Fibroblast of skin of left quadriceps (primary cell): ENCODE data around the gene PEPD.
A peak's percentile ranks its signal among the peaks of the same experiment; 100 is the strongest.

Source experiments
- DNase-seq, 2 experiments: peaks; one replicate each; pipeline ENCODE4 v3.0.0-alpha.2; 2013; ENCODE audit warnings: low read depth in 2 of 2

PEPD gene

DNA sequence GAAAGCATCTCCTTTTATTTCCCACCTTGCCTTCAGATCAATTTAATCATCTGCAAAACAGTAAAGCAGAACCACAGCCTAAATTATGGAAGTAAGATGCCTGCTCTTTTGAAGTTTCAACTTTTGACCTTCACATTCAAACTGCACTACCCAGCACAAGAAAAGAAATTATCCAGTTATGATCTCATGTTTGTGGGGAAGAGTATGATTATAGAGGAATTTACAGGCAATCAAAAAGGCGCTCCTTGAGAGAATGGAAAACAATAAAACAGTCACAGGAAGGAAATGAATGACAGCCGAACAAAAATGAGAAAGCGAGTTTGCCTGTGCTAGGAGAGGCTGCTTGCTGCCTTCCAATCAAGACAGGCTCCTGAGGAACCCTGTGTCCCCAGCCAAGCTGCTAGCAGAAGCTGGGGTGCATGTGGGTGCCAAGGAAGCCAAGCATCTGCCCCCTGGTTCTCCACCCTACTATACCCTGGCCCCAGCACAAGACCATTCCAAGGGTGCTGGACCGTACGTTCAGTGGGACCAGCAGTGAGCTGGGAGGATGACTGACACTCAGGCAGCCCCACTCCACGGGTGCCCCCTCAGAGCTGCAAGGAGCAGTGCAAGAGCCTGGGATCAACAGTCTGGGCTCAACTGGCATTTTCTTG is 47.8 kb downstream of the PEPD start:
- peak; percentile 43 to 47 for DNase-seq

GRCh38 chr19:33472691-33473652 is 48.6 kb downstream of the PEPD start:
- peak; percentile 90 for DNase-seq

DNA sequence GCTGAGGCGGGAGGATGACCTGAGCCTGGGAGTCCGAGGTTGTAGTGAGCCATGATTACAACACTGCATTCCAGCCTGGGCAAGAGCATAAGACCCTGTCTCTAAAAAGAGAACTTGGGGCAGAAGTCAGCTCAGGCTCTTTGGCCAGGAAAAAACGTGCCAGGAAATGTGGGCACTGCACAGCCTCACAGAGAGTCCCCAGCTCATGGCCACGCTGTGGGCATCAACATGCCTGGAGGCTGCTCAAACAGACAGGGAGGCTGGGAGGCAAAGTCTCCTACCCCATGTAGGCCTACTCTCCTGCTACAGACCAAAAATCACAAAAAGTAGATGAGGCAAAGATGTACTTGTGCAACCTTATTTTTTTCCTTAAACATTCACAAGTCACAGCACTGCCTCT is 49.4 kb downstream of the PEPD start:
- no peak for DNase-seq

DNA sequence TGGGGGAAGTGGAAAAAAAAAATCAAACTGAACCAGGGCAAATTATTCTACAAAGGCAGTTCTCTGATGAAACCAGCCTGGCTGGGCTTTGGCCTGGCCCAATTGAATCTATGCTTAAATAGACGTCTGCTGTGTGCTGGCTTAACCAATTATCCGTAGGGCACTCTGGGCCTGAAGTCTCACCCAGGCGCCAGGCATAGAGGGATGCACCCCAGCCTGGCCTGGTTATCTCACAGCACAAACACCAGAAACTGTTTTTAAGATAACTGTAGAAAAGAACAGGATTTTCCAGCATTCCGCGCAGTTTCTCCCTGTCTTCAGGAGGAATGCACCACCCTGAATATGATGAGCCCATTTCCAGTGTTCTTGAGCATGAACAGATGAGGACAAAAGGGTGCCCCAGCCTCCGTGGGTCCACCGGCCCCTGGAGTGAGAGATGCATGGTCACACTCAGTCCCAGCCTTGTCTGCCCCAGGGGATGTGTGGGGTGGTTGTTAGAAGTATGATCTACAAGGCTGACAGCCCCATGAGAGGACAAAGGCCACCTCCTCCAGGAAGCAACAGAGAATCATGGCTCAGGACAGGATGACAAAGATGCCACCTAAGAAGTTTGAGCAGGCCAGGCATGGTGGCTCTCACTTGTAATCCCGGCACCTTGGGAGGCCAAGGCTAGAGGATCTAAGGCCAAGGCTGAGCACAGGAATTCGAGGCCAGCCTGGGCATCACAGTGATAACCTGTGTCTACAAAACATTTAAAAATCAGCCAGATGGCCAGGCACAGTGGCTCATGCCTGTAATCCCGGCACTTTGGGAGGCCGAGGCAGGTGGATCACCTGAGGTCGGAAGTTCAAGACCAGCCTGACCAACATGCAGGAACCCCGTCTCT is 50.2 kb downstream of the PEPD start:
- no peak for DNase-seq

DNA sequence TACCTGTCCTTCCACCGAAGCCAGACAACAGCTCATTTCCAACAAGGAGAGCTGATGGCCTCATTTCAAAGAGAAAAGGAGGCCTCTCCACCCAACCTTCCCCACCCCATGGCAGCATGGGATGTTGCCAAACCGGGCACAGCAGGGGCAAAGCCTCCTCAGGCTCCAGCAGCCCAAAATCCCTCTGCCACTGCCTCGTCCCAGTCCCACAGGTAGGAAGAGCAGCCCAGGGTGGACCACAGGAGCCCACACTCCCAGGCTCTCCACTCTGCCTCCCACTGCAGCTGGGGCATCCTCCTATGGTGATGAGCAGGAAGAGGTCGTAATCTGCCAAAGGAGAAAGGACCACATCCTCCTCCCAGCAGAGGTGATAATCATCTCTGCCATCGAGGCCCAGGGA is 50.9 kb downstream of the PEPD start:
- no peak for DNase-seq

DNA sequence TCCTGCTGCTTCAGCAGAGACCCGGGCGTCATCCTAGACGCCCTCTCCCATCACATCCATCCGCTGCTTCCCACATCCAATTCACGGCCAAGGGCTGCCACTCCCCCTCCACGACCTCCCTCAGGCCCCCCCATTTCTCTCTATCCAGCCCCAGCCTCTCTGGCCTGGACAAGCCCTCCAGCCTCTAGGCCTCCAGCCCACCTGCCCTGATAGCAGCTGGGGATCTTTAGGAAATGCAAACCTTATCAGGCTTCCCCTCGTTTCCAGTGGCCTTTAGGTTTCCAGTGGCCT is 51.6 kb downstream of the PEPD start:
- DNase-seq = no peak

- no peak for DNase-seq
Observed at GRCh38 chr19:33469171-33470039, 52.2 kb downstream of the PEPD start.

DNA sequence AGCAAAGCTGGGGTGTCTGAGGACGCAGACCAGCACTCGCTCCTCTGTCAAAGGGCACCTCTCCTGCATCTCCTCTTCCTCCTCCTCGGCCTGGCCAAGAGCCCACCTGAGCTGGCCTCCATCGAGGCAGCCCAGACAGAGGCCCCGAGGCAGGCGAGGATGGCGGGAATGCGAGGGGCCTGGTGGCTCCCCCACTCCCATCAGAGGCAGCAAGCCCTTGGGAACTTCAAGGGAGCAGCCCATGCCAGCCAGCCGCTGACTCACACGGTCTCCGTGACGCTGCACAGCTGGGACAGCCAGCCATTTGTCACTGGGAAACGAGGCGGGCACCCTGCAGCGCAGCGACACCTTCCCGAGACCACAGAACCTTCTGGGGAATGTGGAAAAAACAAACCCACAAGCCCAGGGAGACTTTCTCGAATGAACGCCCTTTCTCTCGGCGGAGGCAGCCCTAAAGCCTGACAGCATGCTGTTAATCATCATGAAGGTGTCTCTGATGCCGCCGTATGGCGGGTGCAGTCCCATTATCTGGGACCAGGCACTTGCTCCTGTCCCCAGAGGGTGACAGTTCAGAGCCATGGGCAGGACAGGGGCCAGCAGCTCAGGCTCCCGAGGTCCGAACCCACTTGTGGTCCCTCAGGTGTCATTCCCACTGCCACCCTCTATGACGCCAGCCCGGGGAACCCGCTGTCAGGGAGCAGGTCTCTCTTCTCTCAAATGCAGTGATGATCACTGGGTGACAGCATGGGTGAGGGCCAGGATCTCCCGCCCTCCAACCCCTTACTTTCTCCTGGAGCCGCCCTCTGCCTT is 53.0 kb downstream of the PEPD start:
- peak in 1 of 2 experiments; percentile 5 for DNase-seq

GRCh38 chr19:33467851-33468250 is 53.7 kb downstream of the PEPD start:
- DNase-seq = no peak

DNA sequence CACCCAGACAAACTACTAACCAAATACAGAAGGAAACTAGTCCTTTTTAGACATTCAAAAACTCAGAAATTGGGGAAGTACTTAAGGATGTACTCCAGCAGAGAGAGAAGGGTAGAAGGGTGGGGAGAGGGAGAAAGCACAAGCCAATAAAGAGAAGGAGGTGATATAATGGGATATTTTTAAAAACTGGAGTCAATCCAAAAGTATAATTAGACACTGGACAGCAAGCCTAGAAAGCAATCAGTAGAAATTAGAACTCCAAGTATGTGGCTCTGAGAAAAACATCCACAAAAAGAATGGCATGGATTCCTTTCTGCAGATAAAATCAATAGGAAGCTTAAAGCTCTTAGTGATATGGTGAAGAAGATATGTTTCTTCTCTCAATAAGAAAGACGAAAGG is 55.8 kb downstream of the PEPD start:
- DNase-seq = no peak

DNA sequence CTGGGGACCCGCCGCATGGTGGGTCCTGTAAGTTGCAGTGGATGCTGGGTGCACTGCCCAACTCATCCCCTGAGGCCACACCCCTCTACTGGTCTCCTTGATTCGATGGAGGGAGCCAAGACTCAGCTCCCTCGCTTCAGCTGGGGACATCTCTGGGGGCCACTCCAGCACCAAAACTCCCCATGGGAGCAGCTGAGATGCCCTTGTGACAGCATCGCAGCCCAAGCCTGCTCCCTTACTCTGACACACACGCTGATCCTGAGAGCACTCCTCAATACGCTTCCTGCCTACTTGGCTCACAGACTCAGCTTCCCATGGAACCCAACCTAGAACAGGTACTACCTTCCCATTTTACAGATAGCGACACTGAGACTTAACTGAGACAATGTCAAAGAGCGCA is 56.2 kb downstream of the PEPD start:
- no peak for DNase-seq

- DNase-seq = no peak
Observed at GRCh38 chr19:33464733-33465115, 56.9 kb downstream of the PEPD start.

GRCh38 chr19:33464010-33464732 is 57.4 kb downstream of the PEPD start:
- no peak for DNase-seq

GRCh38 chr19:33463199-33463598 is 58.4 kb downstream of the PEPD start:
- no peak for DNase-seq

GRCh38 chr19:33462112-33462791 is 59.3 kb downstream of the PEPD start:
- no peak for DNase-seq

DNA sequence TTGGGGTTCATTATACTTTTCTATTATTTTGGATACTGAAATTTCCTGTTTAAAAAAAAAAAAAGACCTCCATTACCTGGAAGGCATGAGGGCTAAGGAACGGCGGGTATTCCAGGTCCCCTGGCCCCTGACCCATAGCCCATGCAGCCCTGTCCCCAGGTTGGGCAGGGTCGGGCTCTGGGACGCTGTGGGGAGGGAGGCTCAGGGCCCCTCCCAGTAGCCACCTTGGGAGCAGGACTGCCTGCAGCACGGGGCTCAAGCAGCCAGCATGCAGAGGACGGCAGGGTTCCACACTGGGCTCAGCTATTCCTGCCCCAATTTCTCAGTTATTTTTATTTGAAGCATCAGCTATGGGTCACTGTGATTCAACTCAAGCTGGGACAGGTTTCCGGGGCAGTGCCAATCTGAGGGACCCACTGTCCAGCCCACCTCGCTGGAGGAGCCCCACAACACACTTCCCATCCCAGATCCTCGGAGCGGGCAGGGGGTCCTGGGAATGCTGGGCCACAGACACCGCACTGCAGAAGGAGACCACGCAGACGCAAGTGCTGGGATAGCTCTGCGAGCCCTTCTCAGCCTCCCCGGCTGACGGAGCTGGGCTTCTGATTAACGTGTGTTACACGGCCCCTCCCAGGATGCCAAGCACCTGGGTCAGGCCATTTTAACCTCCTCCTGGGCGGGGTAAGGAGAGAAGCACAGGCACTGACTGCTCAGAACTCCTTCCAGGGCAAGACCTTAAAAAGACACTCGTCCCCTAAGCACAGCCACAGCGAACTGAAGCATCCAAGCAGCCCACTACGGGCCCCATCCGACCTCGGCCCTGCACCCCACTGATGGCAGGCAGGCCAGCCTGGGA is 60.1 kb downstream of the PEPD start:
- no peak for DNase-seq

DNA sequence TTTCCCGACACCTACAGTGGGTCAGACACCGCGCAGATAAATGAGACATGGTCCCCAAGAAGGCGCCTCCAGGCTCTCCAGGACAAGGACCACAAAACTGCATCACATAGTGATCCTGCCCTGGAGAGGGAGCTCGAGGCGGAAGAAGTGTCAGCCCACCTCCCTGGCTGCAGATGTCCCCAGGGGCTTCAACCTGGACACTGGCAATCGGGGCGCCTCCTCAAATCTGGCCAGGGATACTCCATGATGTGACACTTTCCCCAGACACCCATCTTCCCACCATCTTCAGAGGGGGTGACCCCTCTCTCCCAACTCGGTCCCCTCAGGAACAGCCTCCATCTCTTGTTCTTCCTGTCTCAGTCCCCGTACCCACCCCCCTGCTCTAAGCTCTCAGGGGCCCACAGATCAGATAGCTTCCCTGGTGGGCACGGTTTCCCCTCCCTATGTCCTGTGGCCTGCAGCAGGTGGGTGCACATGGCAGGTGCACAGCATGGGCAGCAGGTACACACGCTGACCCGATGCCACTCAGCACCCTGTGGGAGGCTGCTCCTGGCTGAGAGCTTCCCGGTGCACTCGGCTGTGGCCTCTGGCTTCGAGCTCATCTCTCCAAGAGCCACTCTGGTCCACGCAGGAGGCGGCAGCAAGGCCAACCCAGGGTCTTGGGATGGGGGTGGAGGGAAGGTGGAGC is 61.2 kb downstream of the PEPD start:
- DNase-seq = no peak
